Osteoblast (primary cell): ENCODE results near the gene HSPB6. TPM values are rescaled to one million over a fixed set of nuclear protein-coding genes. Genes with fewer than 3 reads are reported as not detected.

ENCODE experiments used
- DNase-seq: peaks from one replicate; pipeline ENCODE4 v3.0.0; 2011; ENCODE audit warnings: low spot score, mixed read lengths; ENCODE audit not compliant: insufficient read length; ENCODE audit errors: missing footprints
- H2AFZ ChIP-seq: 2 replicates; pipeline ENCODE4 v1.6.0; 2011; ENCODE audit warnings: mild to moderate bottlenecking, low read length
- H3K27ac ChIP-seq: 2 replicates; pipeline ENCODE4 v1.5.1; 2011; ENCODE audit warnings: mild to moderate bottlenecking, low read depth, low read length, moderate library complexity
- H3K27me3 ChIP-seq: 2 replicates; pipeline ENCODE4 v1.6.0; 2012; ENCODE audit warnings: mild to moderate bottlenecking, control low read depth, inconsistent platforms, low read length, moderate library complexity; ENCODE audit not compliant: insufficient read depth
- H3K36me3 ChIP-seq: 2 replicates; pipeline ENCODE4 v1.5.1; 2011; ENCODE audit warnings: mild to moderate bottlenecking, low read length, control low read depth, moderate library complexity; ENCODE audit not compliant: insufficient read depth
- H3K4me1 ChIP-seq: 2 replicates; pipeline ENCODE4 v1.5.1; 2011; ENCODE audit warnings: mild to moderate bottlenecking, low read length, control low read depth, moderate library complexity; ENCODE audit not compliant: insufficient read depth
- H3K4me2 ChIP-seq: 2 replicates; pipeline ENCODE4 v1.6.0; 2011; ENCODE audit warnings: mild to moderate bottlenecking, low read length; ENCODE audit not compliant: insufficient read depth
- H3K4me3 ChIP-seq: fragments of 200-600 bp; sonication (generic); 3 replicates; pipeline ENCODE4 v1.5.1; 2012; ENCODE audit warnings: mild to moderate bottlenecking, low read length, inconsistent platforms; ENCODE audit not compliant: insufficient read depth
- H3K79me2 ChIP-seq: 2 replicates; pipeline ENCODE4 v1.6.0; 2012; ENCODE audit warnings: mild to moderate bottlenecking, low read length, control low read depth, inconsistent platforms; ENCODE audit not compliant: insufficient read depth
- H3K9me3 ChIP-seq: 2 replicates; pipeline ENCODE4 v1.5.1; 2011; ENCODE audit warnings: low read depth, low read length, control low read depth
- H4K20me1 ChIP-seq: 2 replicates; pipeline ENCODE4 v1.6.0; 2012; ENCODE audit warnings: mild to moderate bottlenecking, low read length, control low read depth; ENCODE audit not compliant: insufficient read depth
- CTCF ChIP-seq: IDR thresholded peaks from 2 replicates; pipeline ENCODE4 v1.5.1; 2011; ENCODE audit warnings: mild to moderate bottlenecking, low read depth, low read length, moderate library complexity; ENCODE audit errors: extremely low read depth
- total RNA-seq: library from RNA; depleted of rRNA; stranded (reverse); fragments of >200 nt; gene quantifications from 2 replicates; pipeline ENCODE4 v1.2.3, GENCODE V29; 2012

HSPB6 gene
- total RNA-seq, 1 donor: 14.5 TPM

DNA sequence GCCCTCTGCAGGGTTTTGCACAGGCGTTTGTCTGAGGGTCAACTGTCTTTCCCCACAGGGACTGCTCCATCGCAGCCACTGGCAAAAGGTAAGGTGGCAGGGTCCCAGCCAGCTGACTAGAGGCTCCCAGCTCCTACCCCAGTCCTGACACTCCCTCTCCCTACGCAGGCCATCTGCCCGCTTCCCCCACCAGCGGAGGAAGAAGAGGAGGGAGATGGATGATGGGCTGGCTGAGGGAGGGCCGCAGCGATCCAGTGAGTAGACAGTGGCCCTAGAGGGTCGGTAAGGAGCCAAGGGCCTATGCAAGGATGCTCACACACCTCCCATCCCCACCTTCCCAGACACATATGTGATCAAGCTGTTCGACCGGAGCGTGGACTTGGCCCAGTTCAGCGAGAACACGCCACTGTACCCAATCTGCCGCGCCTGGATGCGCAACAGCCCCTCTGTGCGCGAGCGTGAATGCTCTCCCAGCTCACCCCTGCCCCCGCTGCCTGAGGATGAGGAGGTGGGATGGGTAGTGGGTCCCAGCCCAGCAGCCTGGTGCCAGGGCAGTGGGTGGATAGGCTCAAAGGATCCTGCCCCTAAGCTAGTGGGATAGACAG, 4.0 kb downstream of the HSPB6 start:
- no peak for DNase-seq
- TF ChIP-seq CTCF: no peak
- peaks cover 26% of the 10 kb centered on the region for H3K4me1 ChIP-seq

DNA sequence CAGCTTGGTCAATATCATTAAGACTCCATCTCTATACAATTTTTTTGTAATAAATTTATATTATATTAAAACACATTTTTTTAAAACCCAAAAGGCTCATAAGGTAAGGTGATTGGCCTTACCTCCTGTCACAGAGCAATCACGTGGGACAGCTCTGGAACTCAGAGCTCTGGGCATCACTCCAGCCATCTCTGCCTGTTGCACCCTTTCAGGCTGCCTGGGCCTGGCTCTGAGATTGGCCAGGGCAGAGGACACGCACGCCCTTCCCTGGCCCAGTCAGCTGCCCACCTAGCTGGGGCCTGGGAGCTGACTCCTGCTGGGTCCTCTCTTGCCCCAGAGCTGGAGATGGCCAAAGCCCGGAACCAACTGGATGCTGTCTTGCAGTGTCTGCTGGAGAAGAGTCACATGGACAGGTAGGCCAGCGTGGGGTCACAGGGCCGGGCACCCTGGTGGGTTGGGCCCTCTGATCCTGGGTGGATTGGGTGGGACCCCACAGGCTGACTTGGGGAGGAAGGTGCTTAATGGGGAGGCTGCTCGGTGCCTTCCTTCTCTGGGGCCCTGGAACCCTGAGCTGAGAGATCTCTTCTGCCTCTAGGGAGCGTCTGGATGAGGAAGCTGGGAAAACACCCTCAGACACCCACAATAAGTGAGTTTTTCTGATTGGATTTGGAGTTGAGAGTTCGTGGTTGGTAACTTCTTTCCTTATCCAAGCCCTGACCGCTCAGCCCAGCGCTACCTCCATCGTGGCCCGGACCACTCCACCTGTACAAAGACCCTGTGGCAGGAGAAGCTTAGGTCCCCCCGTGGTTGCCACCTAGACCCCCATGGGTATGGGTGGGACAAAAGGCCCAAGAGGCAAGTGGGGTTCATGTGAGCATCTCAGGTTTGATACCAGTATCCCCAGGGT, 4.7 kb downstream of the HSPB6 start:
- H3K4me1 ChIP-seq: peaks cover 22% of the 10 kb centered on the region

More for the DNA sequence above, 4.0 kb downstream of the HSPB6 start:
- Histone ChIP-seq H3K36me3 (peaks cover 26% of the 10 kb centered on the region), H3K4me3 (no peak overlapping the region), H4K20me1 (peaks cover 8% of the 10 kb centered on the region), H3K79me2 (peaks cover 21% of the 10 kb centered on the region), H3K9me3 (no peaks in the 10 kb centered on the region), H3K4me2 (no peak overlapping the region), H3K27me3 (no peaks in the 10 kb centered on the region), H3K27ac (no peak overlapping the region), H2AFZ (no peak overlapping the region)

DNA sequence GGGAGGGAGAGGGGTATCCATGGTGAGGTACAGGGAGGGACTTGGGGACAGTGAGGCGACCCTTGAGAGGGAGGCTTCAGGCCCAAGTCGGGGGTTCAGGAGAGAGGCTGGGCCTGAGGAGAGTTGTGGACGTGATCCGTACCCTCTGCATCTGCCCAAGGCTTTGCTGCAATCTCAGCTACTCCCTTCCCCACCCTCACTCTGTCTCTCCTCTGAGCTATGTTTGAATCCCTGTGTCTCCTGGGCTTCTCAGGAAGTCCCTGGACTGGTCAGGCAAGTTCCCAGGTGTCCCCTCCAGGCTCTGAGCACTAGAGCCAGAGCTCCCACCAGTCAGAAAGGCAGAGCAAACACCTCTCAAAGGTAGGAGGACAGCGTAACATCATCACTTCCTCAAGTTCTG, 6.7 kb downstream of the HSPB6 start:
- Histone ChIP-seq H3K4me1 (peaks cover 24% of the 10 kb centered on the region), H3K36me3 (peaks cover 35% of the 10 kb centered on the region), H3K79me2 (peaks cover 37% of the 10 kb centered on the region), H3K4me3 (no peak overlapping the region), H4K20me1 (peaks cover 8% of the 10 kb centered on the region), H3K27me3 (no peaks in the 10 kb centered on the region), H3K27ac (no peak overlapping the region), H3K4me2 (peak overlapping the region; percentile 36), H3K9me3 (no peaks in the 10 kb centered on the region), H2AFZ (no peak overlapping the region)
- TF ChIP-seq CTCF: no peak
- no peak for DNase-seq

More for the DNA sequence above, 4.7 kb downstream of the HSPB6 start:
- Histone ChIP-seq H3K27ac (no peak overlapping the region), H2AFZ (no peak overlapping the region), H3K79me2 (peaks cover 21% of the 10 kb centered on the region), H3K4me2 (no peak overlapping the region), H3K4me3 (no peak overlapping the region), H3K36me3 (peaks cover 31% of the 10 kb centered on the region), H4K20me1 (peaks cover 8% of the 10 kb centered on the region), H3K9me3 (no peaks in the 10 kb centered on the region), H3K27me3 (no peaks in the 10 kb centered on the region)
- DNase-seq: no peak
- TF ChIP-seq CTCF: no peak
